ENCODE measurements around the gene PBX1. TPM values are rescaled to one million over a fixed set of nuclear protein-coding genes. Genes with fewer than 3 reads are reported as not detected.

The PBX1 gene
- total and polyA plus RNA-seq, 2 experiments from 2014 or later, result 14.8 to 61.6 TPM

GRCh38 chr1:164702216-164702615, 143.2 kb downstream of the PBX1 start:
- H3K4me2 ChIP-seq, result no peak overlapping the region
- no peaks in the 10 kb centered on the region for H3K9me3 ChIP-seq (ENCODE audit: low read depth)
- no peak for TF ChIP-seq EZH2phosphoT487 (IDR thresholded peaks at IDR 0.05; ENCODE audit: low read depth, severe bottlenecking, unreplicated experiment)
- no peak for TF ChIP-seq CTCF (IDR thresholded peaks at IDR 0.05; ENCODE audit: poor library complexity)
- no peak for TF ChIP-seq EZH2 (IDR thresholded peaks at IDR 0.05; ENCODE audit: borderline replicate concordance)
- H3K79me2 ChIP-seq, result peaks cover 81% of the 10 kb centered on the region
- H4K20me1 ChIP-seq (ENCODE audit: insufficient read depth, poor library complexity, severe bottlenecking), result peaks cover 13% of the 10 kb centered on the region
- no peak overlapping the region for H2AFZ ChIP-seq
- no peaks in the 10 kb centered on the region for H3K27me3 ChIP-seq
- H3K4me1 ChIP-seq (ENCODE audit: insufficient read depth), result peaks cover 38% of the 10 kb centered on the region
- 100% methylated on average over 1 of the region's 1 CpG for WGBS (ENCODE audit: low lambda C conversion rate, missing lambda C conversion rate)
- H3K27ac ChIP-seq, result no peak overlapping the region
- no peaks in the 10 kb centered on the region for H3K9me2 ChIP-seq (replicated peaks; ENCODE audit: insufficient read depth)
- H3K4me3 ChIP-seq, result no peak overlapping the region
- no peak for DNase-seq (ENCODE audit: low spot score)
- H3K36me3 ChIP-seq (replicated peaks; ENCODE audit: insufficient read depth, low read depth), result no peaks in the 10 kb centered on the region

GRCh38 chr1:164702664-164703063, 143.7 kb downstream of the PBX1 start:
- no peak overlapping the region for H3K27ac ChIP-seq
- no peak for DNase-seq (ENCODE audit: low spot score)
- 85% methylated on average over 2 of the region's 2 CpGs for WGBS (ENCODE audit: low lambda C conversion rate, missing lambda C conversion rate)
- H3K4me2 ChIP-seq, result no peak overlapping the region
- H3K36me3 ChIP-seq (replicated peaks; ENCODE audit: insufficient read depth, low read depth), result no peaks in the 10 kb centered on the region
- H3K79me2 ChIP-seq, result peaks cover 80% of the 10 kb centered on the region
- H2AFZ ChIP-seq, result no peak overlapping the region
- no peaks in the 10 kb centered on the region for H3K27me3 ChIP-seq
- no peak overlapping the region for H3K4me3 ChIP-seq
- H4K20me1 ChIP-seq (ENCODE audit: insufficient read depth, poor library complexity, severe bottlenecking), result peaks cover 13% of the 10 kb centered on the region
- peaks cover 42% of the 10 kb centered on the region for H3K4me1 ChIP-seq (ENCODE audit: insufficient read depth)
- H3K9me2 ChIP-seq (replicated peaks; ENCODE audit: insufficient read depth), result no peaks in the 10 kb centered on the region
- H3K9me3 ChIP-seq (ENCODE audit: low read depth), result no peaks in the 10 kb centered on the region
- TF ChIP-seq EZH2 (IDR thresholded peaks at IDR 0.05; ENCODE audit: borderline replicate concordance) (no peak), CTCF (IDR thresholded peaks at IDR 0.05; ENCODE audit: poor library complexity) (no peak), EZH2phosphoT487 (IDR thresholded peaks at IDR 0.05; ENCODE audit: low read depth, severe bottlenecking, unreplicated experiment) (no peak)

GRCh38 chr1:164703463-164703862, 144.5 kb downstream of the PBX1 start:
- H3K36me3 ChIP-seq (replicated peaks; ENCODE audit: insufficient read depth, low read depth), result no peaks in the 10 kb centered on the region
- no peak overlapping the region for H2AFZ ChIP-seq
- H3K4me2 ChIP-seq, result no peak overlapping the region
- peak overlapping the region; percentile 36 for H3K27ac ChIP-seq
- no peak for TF ChIP-seq EZH2 (IDR thresholded peaks at IDR 0.05; ENCODE audit: borderline replicate concordance)
- no peak for TF ChIP-seq EZH2phosphoT487 (IDR thresholded peaks at IDR 0.05; ENCODE audit: low read depth, severe bottlenecking, unreplicated experiment)
- no peak for TF ChIP-seq CTCF (IDR thresholded peaks at IDR 0.05; ENCODE audit: poor library complexity)
- H3K79me2 ChIP-seq, result peaks cover 80% of the 10 kb centered on the region
- no peaks in the 10 kb centered on the region for H3K9me3 ChIP-seq (ENCODE audit: low read depth)
- DNase-seq (ENCODE audit: low spot score), result no peak
- no peaks in the 10 kb centered on the region for H3K9me2 ChIP-seq (replicated peaks; ENCODE audit: insufficient read depth)
- no peak overlapping the region for H3K4me3 ChIP-seq
- 81% methylated on average over 7 of the region's 7 CpGs for WGBS (ENCODE audit: low lambda C conversion rate, missing lambda C conversion rate)
- peaks cover 45% of the 10 kb centered on the region for H3K4me1 ChIP-seq (ENCODE audit: insufficient read depth)
- peaks cover 20% of the 10 kb centered on the region for H4K20me1 ChIP-seq (ENCODE audit: insufficient read depth, poor library complexity, severe bottlenecking)
- H3K27me3 ChIP-seq, result no peaks in the 10 kb centered on the region

- Histone ChIP-seq H3K36me3 (replicated peaks; ENCODE audit: insufficient read depth, low read depth) (no peaks in the 10 kb centered on the region), H3K27ac (peak overlapping the region; percentile 31), H3K27me3 (no peaks in the 10 kb centered on the region), H3K4me1 (ENCODE audit: insufficient read depth) (peaks cover 45% of the 10 kb centered on the region), H3K9me3 (ENCODE audit: low read depth) (no peaks in the 10 kb centered on the region), H3K79me2 (peaks cover 80% of the 10 kb centered on the region), H3K9me2 (replicated peaks; ENCODE audit: insufficient read depth) (no peaks in the 10 kb centered on the region), H2AFZ (no peak overlapping the region), H3K4me3 (no peak overlapping the region), H3K4me2 (peak overlapping the region; percentile 23), H4K20me1 (ENCODE audit: insufficient read depth, poor library complexity, severe bottlenecking) (peaks cover 24% of the 10 kb centered on the region)
- DNase-seq (ENCODE audit: low spot score), result no peak
- TF ChIP-seq EZH2phosphoT487 (IDR thresholded peaks at IDR 0.05; ENCODE audit: low read depth, severe bottlenecking, unreplicated experiment) (no peak), CTCF (IDR thresholded peaks at IDR 0.05; ENCODE audit: poor library complexity) (no peak), EZH2 (IDR thresholded peaks at IDR 0.05; ENCODE audit: borderline replicate concordance) (no peak)
- 35% methylated on average over 1 of the region's 1 CpG for WGBS (ENCODE audit: low lambda C conversion rate, missing lambda C conversion rate)
These were observed 145.0 kb downstream of the PBX1 start for GRCh38 chr1:164703960-164704411.
